ENCODE measurements around the gene FURIN.

DNA sequence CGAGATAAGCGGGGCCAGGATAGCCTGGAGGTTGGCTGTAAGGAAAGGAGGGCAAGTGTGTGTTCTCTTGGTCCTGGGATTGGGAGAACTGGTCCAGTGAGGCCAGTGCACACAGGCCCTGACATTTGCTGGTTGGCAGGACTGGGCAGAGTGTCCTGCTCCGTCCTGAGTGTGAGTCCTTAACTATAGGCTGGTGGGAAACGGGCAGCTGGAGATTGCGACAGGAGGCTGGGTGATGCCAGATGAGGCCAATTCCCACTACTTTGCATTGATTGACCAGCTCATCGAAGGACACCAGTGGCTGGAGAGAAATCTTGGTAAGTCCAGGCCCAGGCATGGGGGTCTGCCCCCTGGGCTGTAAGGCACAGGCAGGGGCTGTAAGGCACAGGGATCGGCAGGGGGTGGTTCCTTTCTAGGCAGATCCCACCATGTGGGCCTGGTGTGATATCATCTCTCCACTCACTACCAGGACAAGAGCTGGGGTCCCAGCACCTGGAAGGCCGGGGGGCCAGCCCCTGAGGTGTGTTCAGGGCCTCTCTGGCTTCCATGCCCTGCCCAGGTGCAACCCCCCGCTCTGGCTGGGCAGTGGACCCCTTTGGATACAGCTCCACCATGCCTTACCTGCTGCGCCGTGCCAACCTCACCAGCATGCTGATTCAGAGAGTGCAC is 37.9 kb downstream of the FURIN start:
- TF ChIP-seq BACH1 (IDR thresholded peaks at IDR 0.05; ENCODE audit: low read length), result no peak
- TF ChIP-seq, protein P1, sequence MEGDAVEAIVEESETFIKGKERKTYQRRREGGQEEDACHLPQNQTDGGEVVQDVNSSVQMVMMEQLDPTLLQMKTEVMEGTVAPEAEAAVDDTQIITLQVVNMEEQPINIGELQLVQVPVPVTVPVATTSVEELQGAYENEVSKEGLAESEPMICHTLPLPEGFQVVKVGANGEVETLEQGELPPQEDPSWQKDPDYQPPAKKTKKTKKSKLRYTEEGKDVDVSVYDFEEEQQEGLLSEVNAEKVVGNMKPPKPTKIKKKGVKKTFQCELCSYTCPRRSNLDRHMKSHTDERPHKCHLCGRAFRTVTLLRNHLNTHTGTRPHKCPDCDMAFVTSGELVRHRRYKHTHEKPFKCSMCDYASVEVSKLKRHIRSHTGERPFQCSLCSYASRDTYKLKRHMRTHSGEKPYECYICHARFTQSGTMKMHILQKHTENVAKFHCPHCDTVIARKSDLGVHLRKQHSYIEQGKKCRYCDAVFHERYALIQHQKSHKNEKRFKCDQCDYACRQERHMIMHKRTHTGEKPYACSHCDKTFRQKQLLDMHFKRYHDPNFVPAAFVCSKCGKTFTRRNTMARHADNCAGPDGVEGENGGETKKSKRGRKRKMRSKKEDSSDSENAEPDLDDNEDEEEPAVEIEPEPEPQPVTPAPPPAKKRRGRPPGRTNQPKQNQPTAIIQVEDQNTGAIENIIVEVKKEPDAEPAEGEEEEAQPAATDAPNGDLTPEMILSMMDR (IDR thresholded peaks at IDR 0.05; ENCODE audit: control extremely low read depth in 1 of 3, insufficient read depth in 1 of 3, low read depth in 1 of 3, low read length in 3 of 3), result no peak

Measured in H1 (cell line).